Lung (tissue), 12 donors: ENCODE measurements around the gene NFIA. TPM values are rescaled to one million over a fixed set of nuclear protein-coding genes. Genes with fewer than 3 reads are reported as not detected.

Source experiments
- ATAC-seq: fragments of 200-7000 bp; cut with Tn5 transposase; one replicate; pipeline ENCODE4 v1.9.1; 2020; ENCODE audit warnings: moderate number of reproducible peaks; ENCODE audit not compliant: insufficient read depth, low FRiP score
- DNase-seq, 3 donors: peaks; one replicate each; pipeline ENCODE4 v3.0.0-alpha.2; 2013 to 2017
- H3K27ac ChIP-seq, 2 donors: one replicate each; pipeline ENCODE4 v1.5.1; 2013; ENCODE audit warnings: mild to moderate bottlenecking in 2 of 2, moderate library complexity in 2 of 2, control low read depth in 1 of 2, inconsistent platforms in 1 of 2, low read depth in 1 of 2, low read length in 1 of 2
- H3K27me3 ChIP-seq, 3 donors: one replicate each; pipeline ENCODE4 v1.5.1; 2013; ENCODE audit warnings: low read length in 2 of 3; ENCODE audit not compliant: control insufficient read depth in 3 of 3, insufficient read depth in 3 of 3
- H3K36me3 ChIP-seq, 4 donors: one replicate each; pipeline ENCODE4 v1.5.1; 2013; ENCODE audit warnings: low read length in 4 of 4, mild to moderate bottlenecking in 1 of 4, moderate library complexity in 1 of 4; ENCODE audit not compliant: control insufficient read depth in 4 of 4, insufficient read depth in 4 of 4
- H3K4me1 ChIP-seq, 5 donors: one replicate each; pipeline ENCODE4 v1.5.1; 2013; ENCODE audit warnings: low read length in 5 of 5, mild to moderate bottlenecking in 2 of 5, moderate library complexity in 1 of 5; ENCODE audit not compliant: control insufficient read depth in 5 of 5, insufficient read depth in 5 of 5
- H3K4me3 ChIP-seq: one replicate; pipeline ENCODE4 v1.5.1; 2013; ENCODE audit warnings: mild to moderate bottlenecking, control low read depth, moderate library complexity
- H3K9ac ChIP-seq, 2 donors: one replicate each; pipeline ENCODE4 v1.5.1; 2013; ENCODE audit warnings: low read length in 2 of 2, control low read depth in 1 of 2; ENCODE audit not compliant: insufficient read depth in 1 of 2
- H3K9me3 ChIP-seq, 4 donors: one replicate each; pipeline ENCODE4 v1.5.1; 2013; ENCODE audit warnings: low read length in 3 of 4, mild to moderate bottlenecking in 1 of 4, moderate library complexity in 1 of 4; ENCODE audit not compliant: control insufficient read depth in 4 of 4, insufficient read depth in 3 of 4
- CTCF ChIP-seq: IDR thresholded peaks from 2 replicates; pipeline ENCODE4 v1.5.1; 2012; ENCODE audit warnings: mild to moderate bottlenecking; ENCODE audit errors: control extremely low read depth, extremely low read depth
- WGBS, 2 donors: extraction: QIAGEN DNeasy Blood & Tissue Kit; methylation state at CpG; one replicate each; pipeline ENCODE4 v1.1.7; 2013; 5-methylcytosine and 5-hydroxymethylcytosine counted together
- polyA plus RNA-seq, 2 donors: library from polyadenylated mRNA; stranded (reverse); fragments of 200-250 nt; gene quantifications; one replicate each; pipeline ENCODE4 v1.2.1, GENCODE V29; 2013
- total RNA-seq, 2 donors: library from RNA; depleted of rRNA in 1 of 2; stranded (reverse); fragments of >200 nt in 1 of 2; gene quantifications; one replicate each; pipeline ENCODE4 v1.2.1, GENCODE V29; 2014 to 2021
- donor health status: control.
- donor health status: control.
- donor health status: Bipolar disorder and iron deficiency.
- donor health status: healthy.
- donor health status: DM: yes; HTN: yes; CAD: no.

The NFIA gene
- total and polyA plus RNA-seq, 4 donors: 3.0 to 63.4 (median 34.2) TPM

GRCh38 chr1:61453111-61453961 lies 371.0 kb downstream of the NFIA start:
- Histone ChIP-seq H3K4me1 (peaks cover 9 to 43% (median 25%) of the 10 kb centered on the region in 5 donors), H3K9me3 (no peaks in the 10 kb centered on the region), H3K27ac (peak overlapping the region; percentile 74 to 77), H3K27me3 (no peaks in the 10 kb centered on the region), H3K36me3 (peaks cover 0 to 8% (median 4%) of the 10 kb centered on the region in 4 donors), H3K4me3 (no peak overlapping the region), H3K9ac (peak overlapping the region in 1 of 2 donors; percentile 53)
- TF ChIP-seq CTCF: peak; percentile 69
- 15 to 17% methylated on average over 10 of the region's 10 CpGs for WGBS, 2 donors
- ATAC-seq: peak; percentile 91
- peak; percentile 92 to 97 (median 96) for DNase-seq

- TF ChIP-seq CTCF: no peak
- H3K4me1 ChIP-seq: peaks cover 5 to 36% (median 20%) of the 10 kb centered on the region in 5 donors
Measured at GRCh38 chr1:61455400-61455799, 373.0 kb downstream of the NFIA start.

DNA sequence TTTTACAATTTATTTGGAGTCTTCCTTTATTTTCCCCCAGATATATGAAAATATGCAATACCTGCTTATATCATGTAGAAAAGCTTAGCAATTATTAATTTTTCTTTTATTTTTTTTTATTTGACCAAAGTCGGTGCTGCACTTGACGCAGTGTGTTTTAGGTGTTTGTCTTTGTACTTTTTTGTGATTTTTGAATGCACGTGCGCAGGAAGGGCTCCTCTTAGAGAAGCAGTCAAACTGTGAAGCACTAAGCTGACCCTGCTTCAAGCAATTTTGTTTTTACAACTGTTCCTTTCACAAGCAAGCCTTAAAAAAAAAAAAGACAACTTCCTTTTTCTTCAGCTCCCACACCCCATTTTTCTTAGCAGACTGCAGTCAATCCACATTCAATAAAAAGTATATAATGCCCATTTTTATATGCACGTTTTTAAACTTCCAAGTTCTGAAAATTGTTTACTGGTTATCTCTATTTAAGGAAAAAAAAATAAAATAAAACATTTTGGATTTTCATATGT lies 375.2 kb downstream of the NFIA start:
- no peak for TF ChIP-seq CTCF
- ATAC-seq: no peak
- Histone ChIP-seq H3K4me3 (no peak overlapping the region), H3K36me3 (peaks cover 0 to 12% (median 4%) of the 10 kb centered on the region in 4 donors), H3K27me3 (no peaks in the 10 kb centered on the region), H3K9me3 (no peaks in the 10 kb centered on the region), H3K4me1 (peaks cover 0 to 16% (median 7%) of the 10 kb centered on the region in 5 donors), H3K9ac (no peak overlapping the region), H3K27ac (no peak overlapping the region)
- DNase-seq: peak in 1 of 3 donors; percentile 17
- WGBS, 2 donors: 55 to 70% methylated on average over 5 of the region's 5 CpGs

More at GRCh38 chr1:61455400-61455799, 373.0 kb downstream of the NFIA start:
- Histone ChIP-seq H3K4me3 (no peak overlapping the region), H3K9ac (no peak overlapping the region), H3K36me3 (peaks cover 0 to 8% (median 4%) of the 10 kb centered on the region in 4 donors), H3K9me3 (no peaks in the 10 kb centered on the region), H3K27ac (no peak overlapping the region), H3K27me3 (no peaks in the 10 kb centered on the region)
- 65 to 88% methylated on average over 7 of the region's 7 CpGs for WGBS, 2 donors
- DNase-seq (peak in 1 of 3 donors; percentile 21), ATAC-seq (no peak)
